K562 (cell line): Measurements from ENCODE around the gene DIAPH1. TPM values are rescaled to one million over a fixed set of nuclear protein-coding genes. Genes with fewer than 3 reads are reported as not detected.

Experiments
- BHLHE40 ChIP-seq: IDR thresholded peaks from 2 replicates; pipeline ENCODE4 v1.6.1; 2011; ENCODE audit warnings: low read length, improper control_type of control experiment
- DDX20 ChIP-seq: fragments of 450-650 bp; IDR thresholded peaks from 2 replicates; pipeline ENCODE4 v1.6.1; 2016; ENCODE audit warnings: missing genetic modification characterization, low read depth, mild to moderate bottlenecking, missing compliant biosample characterization, moderate library complexity
- EGR1 ChIP-seq: fragments of 450-650 bp; conservative IDR thresholded peaks from 2 replicates; pipeline ENCODE4 v1.6.1; 2017; ENCODE audit warnings: mild to moderate bottlenecking
- FOXA1 ChIP-seq: fragments of 450-650 bp; IDR thresholded peaks from 2 replicates; pipeline ENCODE4 v1.6.1; 2016; ENCODE audit warnings: mild to moderate bottlenecking, borderline replicate concordance
- MIER1 ChIP-seq: fragments of 450-650 bp; IDR thresholded peaks from 2 replicates; pipeline ENCODE4 v1.6.1; 2016; ENCODE audit warnings: antibody characterized with exemption, mild to moderate bottlenecking, low read depth
- POU5F1 ChIP-seq: fragments of 150-350 bp; IDR thresholded peaks from 2 replicates; pipeline ENCODE4 v1.6.1; 2014; ENCODE audit warnings: borderline replicate concordance, low read length, low read depth, mild to moderate bottlenecking; ENCODE audit not compliant: partially characterized antibody
- RBM17 ChIP-seq: fragments of 200-400 bp; formaldehyde crosslinking; IDR thresholded peaks from 2 replicates; pipeline ENCODE4 v1.6.1; 2017; ENCODE audit warnings: low read depth, mild to moderate bottlenecking, low read length, borderline replicate concordance
- SAP30 ChIP-seq: fragments of 200-600 bp; sonication (generic); IDR thresholded peaks from 2 replicates; pipeline ENCODE4 v1.6.1; 2012; ENCODE audit warnings: borderline replicate concordance, low read depth, mild to moderate bottlenecking, moderate library complexity, low read length, control low read depth, inconsistent platforms; ENCODE audit not compliant: insufficient read depth, poor library complexity, severe bottlenecking
- SP1 ChIP-seq: sonication (generic); formaldehyde crosslinking; IDR thresholded peaks from 2 replicates; pipeline ENCODE4 v1.8.1; 2022; ENCODE audit warnings: mild to moderate bottlenecking, missing genetic modification reagents
- ZFX ChIP-seq: sonication (generic); formaldehyde crosslinking; IDR thresholded peaks from 2 replicates; pipeline ENCODE4 v1.8.0; 2022; ENCODE audit warnings: mild to moderate bottlenecking, missing genetic modification reagents, moderate library complexity
- polyA plus RNA-seq, 8 experiments: library from polyadenylated mRNA; depleted of rRNA in 4 of 8; stranded (reverse) in 5 of 8; unstranded in 3 of 8; fragments of >200 nt; fragmentation: Nextera tagmentation in 2 of 8; fragmentation: Illumina TruSeq in 1 of 8; extraction: Ambion mirVana in 2 of 8; extraction: Trizol in 1 of 8; gene quantifications; 2 replicates each; pipeline versions ENCODE4 v1.2.1 to v1.2.3, GENCODE V29; 2011 to 2014; ENCODE audit warnings: inconsistent platforms in 1 of 8, missing spikeins in 1 of 8
- total RNA-seq, 7 experiments: library from RNA; depleted of rRNA in 6 of 7; stranded (reverse); fragments of >200 nt in 6 of 7; fragmentation: Illumina TruSeq in 2 of 7; extraction: Trizol in 2 of 7; gene quantifications; 2 replicates each; pipeline versions ENCODE4 v1.2.1 to v1.2.3, GENCODE V29; 2011 to 2021; ENCODE audit warnings: low replicate concordance in 1 of 7
- TF ChIP-seq, protein P1 (sequence below): sonication (generic); formaldehyde crosslinking; IDR thresholded peaks from 2 replicates; pipeline ENCODE4 v1.8.0; 2023; ENCODE audit warnings: mild to moderate bottlenecking, missing genetic modification reagents
- TF ChIP-seq, protein P2 (sequence below): fragments of 450-650 bp; IDR thresholded peaks from 2 replicates; pipeline ENCODE4 v1.6.1; 2016; ENCODE audit warnings: mild to moderate bottlenecking, moderate library complexity
- TF ChIP-seq, protein P3 (sequence below): fragments of 450-650 bp; formaldehyde crosslinking; IDR thresholded peaks from 2 replicates; pipeline ENCODE4 v1.4.0; 2020; ENCODE audit warnings: mild to moderate bottlenecking, moderate library complexity

Gene DIAPH1
- total and polyA plus RNA-seq, 9 of the 15 experiments (the other 6 are each of a cell fraction or from before 2014, with no cell fraction given): 60.8 to 328 (median 97.8) TPM

DNA sequence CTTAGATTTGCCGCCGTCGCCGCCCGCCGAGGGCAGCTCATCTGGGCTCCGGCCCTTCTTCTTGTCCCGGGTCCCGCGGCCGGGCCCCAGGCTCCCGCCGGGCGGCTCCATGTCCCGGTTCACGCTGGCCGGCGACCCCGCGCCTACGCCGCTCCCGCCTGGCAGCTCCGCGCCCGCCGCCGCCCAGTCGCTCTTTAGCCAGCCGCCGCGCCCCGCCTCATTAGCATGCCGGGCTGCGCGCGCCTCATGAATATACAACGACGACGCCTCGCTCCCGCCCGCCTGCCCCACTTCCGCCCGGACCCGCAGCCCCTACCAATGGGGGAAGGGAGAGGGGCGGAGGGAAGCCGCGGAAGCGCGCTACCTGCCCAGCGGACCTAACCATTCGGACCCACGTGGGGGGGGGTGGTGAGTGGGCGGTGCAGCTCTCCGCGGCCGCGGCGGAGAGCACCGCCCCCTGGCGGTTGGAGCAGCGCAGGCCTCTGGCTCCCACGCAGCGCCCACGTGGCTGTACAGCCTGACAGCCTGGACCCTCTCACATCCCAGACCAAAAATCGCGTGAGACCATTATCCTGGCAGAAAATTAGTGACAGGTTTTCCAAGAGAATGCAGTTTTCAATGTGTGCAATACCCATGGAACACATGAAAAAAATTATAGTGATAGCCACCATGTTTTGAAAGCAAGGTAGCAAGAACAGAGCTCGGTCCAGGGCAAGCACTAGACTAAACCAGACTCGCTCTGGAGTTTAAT lies at the start of gene DIAPH1 (continued):
- TF ChIP-seq RBM17: no peak
- TF ChIP-seq EGR1: peak; percentile 100
- TF ChIP-seq POU5F1: no peak
- TF ChIP-seq MIER1: no peak
- TF ChIP-seq DDX20 (tag): no peak
- peak; percentile 40 for TF ChIP-seq SAP30
- TF ChIP-seq FOXA1: no peak
- 0 out of 2 replicates have a peak, but pooled peaks have one; percentile 33 for TF ChIP-seq ZFX (CRISPR knock-in tag)
- TF ChIP-seq, protein P1, sequence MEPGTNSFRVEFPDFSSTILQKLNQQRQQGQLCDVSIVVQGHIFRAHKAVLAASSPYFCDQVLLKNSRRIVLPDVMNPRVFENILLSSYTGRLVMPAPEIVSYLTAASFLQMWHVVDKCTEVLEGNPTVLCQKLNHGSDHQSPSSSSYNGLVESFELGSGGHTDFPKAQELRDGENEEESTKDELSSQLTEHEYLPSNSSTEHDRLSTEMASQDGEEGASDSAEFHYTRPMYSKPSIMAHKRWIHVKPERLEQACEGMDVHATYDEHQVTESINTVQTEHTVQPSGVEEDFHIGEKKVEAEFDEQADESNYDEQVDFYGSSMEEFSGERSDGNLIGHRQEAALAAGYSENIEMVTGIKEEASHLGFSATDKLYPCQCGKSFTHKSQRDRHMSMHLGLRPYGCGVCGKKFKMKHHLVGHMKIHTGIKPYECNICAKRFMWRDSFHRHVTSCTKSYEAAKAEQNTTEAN (CRISPR knock-in tag): peak; percentile 53; the same call in 1 of the 2 replicates
- TF ChIP-seq, protein P2, sequence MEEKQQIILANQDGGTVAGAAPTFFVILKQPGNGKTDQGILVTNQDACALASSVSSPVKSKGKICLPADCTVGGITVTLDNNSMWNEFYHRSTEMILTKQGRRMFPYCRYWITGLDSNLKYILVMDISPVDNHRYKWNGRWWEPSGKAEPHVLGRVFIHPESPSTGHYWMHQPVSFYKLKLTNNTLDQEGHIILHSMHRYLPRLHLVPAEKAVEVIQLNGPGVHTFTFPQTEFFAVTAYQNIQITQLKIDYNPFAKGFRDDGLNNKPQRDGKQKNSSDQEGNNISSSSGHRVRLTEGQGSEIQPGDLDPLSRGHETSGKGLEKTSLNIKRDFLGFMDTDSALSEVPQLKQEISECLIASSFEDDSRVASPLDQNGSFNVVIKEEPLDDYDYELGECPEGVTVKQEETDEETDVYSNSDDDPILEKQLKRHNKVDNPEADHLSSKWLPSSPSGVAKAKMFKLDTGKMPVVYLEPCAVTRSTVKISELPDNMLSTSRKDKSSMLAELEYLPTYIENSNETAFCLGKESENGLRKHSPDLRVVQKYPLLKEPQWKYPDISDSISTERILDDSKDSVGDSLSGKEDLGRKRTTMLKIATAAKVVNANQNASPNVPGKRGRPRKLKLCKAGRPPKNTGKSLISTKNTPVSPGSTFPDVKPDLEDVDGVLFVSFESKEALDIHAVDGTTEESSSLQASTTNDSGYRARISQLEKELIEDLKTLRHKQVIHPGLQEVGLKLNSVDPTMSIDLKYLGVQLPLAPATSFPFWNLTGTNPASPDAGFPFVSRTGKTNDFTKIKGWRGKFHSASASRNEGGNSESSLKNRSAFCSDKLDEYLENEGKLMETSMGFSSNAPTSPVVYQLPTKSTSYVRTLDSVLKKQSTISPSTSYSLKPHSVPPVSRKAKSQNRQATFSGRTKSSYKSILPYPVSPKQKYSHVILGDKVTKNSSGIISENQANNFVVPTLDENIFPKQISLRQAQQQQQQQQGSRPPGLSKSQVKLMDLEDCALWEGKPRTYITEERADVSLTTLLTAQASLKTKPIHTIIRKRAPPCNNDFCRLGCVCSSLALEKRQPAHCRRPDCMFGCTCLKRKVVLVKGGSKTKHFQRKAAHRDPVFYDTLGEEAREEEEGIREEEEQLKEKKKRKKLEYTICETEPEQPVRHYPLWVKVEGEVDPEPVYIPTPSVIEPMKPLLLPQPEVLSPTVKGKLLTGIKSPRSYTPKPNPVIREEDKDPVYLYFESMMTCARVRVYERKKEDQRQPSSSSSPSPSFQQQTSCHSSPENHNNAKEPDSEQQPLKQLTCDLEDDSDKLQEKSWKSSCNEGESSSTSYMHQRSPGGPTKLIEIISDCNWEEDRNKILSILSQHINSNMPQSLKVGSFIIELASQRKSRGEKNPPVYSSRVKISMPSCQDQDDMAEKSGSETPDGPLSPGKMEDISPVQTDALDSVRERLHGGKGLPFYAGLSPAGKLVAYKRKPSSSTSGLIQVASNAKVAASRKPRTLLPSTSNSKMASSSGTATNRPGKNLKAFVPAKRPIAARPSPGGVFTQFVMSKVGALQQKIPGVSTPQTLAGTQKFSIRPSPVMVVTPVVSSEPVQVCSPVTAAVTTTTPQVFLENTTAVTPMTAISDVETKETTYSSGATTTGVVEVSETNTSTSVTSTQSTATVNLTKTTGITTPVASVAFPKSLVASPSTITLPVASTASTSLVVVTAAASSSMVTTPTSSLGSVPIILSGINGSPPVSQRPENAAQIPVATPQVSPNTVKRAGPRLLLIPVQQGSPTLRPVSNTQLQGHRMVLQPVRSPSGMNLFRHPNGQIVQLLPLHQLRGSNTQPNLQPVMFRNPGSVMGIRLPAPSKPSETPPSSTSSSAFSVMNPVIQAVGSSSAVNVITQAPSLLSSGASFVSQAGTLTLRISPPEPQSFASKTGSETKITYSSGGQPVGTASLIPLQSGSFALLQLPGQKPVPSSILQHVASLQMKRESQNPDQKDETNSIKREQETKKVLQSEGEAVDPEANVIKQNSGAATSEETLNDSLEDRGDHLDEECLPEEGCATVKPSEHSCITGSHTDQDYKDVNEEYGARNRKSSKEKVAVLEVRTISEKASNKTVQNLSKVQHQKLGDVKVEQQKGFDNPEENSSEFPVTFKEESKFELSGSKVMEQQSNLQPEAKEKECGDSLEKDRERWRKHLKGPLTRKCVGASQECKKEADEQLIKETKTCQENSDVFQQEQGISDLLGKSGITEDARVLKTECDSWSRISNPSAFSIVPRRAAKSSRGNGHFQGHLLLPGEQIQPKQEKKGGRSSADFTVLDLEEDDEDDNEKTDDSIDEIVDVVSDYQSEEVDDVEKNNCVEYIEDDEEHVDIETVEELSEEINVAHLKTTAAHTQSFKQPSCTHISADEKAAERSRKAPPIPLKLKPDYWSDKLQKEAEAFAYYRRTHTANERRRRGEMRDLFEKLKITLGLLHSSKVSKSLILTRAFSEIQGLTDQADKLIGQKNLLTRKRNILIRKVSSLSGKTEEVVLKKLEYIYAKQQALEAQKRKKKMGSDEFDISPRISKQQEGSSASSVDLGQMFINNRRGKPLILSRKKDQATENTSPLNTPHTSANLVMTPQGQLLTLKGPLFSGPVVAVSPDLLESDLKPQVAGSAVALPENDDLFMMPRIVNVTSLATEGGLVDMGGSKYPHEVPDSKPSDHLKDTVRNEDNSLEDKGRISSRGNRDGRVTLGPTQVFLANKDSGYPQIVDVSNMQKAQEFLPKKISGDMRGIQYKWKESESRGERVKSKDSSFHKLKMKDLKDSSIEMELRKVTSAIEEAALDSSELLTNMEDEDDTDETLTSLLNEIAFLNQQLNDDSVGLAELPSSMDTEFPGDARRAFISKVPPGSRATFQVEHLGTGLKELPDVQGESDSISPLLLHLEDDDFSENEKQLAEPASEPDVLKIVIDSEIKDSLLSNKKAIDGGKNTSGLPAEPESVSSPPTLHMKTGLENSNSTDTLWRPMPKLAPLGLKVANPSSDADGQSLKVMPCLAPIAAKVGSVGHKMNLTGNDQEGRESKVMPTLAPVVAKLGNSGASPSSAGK: peak; percentile 73
- peak; percentile 92 for TF ChIP-seq BHLHE40
- TF ChIP-seq, protein P3, sequence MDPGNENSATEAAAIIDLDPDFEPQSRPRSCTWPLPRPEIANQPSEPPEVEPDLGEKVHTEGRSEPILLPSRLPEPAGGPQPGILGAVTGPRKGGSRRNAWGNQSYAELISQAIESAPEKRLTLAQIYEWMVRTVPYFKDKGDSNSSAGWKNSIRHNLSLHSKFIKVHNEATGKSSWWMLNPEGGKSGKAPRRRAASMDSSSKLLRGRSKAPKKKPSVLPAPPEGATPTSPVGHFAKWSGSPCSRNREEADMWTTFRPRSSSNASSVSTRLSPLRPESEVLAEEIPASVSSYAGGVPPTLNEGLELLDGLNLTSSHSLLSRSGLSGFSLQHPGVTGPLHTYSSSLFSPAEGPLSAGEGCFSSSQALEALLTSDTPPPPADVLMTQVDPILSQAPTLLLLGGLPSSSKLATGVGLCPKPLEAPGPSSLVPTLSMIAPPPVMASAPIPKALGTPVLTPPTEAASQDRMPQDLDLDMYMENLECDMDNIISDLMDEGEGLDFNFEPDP: no peak
- TF ChIP-seq SP1 (CRISPR knock-in tag): peak; percentile 99
